GM18502 (cell line): Measurements from ENCODE around the gene TRABD2B.

ENCODE experiments used
- ATAC-seq: cut with Tn5 transposase; IDR thresholded peaks from one replicate; pipeline ENCODE4 v1.9.1; 2021; ENCODE audit warnings: mild to moderate bottlenecking; ENCODE audit not compliant: unreplicated experiment, poor library complexity

The TRABD2B gene

DNA sequence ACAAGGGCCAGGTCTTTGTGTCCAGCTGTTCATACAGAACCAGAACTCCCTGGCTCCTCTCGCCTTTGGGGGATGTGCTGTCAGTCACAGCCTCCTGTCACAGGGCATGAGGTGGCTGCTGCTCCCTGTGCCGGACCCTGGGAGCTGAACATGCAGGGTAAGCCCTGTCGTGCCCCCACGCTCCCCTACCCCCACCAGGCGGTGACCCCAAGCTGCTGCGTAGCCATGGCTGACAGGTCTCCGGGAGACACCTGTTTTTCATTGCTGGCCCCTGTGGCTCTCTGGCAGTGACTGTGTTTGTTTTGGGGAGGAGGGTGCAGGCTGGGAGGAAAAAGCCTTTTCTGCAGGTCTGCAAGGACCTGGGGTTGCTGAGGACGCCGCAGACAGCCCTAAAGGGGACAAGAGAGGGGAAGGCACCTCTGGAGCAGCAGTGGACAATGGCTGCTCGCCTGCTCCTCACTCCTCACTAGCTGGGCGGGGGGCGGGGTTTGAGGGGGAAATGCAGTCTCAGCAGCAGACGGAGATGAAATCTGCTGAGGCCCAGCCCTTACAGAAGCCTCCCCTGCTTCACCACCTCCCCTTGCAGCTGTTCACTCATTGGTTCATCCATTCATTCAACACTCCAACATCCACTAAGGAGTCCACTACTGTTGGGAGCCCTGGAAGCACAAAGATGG, 81.4 kb downstream of the TRABD2B start:
- no peak for ATAC-seq

- ATAC-seq = no peak
Measured at GRCh38 chr1:47914952-47915676, 82.1 kb downstream of the TRABD2B start.

DNA sequence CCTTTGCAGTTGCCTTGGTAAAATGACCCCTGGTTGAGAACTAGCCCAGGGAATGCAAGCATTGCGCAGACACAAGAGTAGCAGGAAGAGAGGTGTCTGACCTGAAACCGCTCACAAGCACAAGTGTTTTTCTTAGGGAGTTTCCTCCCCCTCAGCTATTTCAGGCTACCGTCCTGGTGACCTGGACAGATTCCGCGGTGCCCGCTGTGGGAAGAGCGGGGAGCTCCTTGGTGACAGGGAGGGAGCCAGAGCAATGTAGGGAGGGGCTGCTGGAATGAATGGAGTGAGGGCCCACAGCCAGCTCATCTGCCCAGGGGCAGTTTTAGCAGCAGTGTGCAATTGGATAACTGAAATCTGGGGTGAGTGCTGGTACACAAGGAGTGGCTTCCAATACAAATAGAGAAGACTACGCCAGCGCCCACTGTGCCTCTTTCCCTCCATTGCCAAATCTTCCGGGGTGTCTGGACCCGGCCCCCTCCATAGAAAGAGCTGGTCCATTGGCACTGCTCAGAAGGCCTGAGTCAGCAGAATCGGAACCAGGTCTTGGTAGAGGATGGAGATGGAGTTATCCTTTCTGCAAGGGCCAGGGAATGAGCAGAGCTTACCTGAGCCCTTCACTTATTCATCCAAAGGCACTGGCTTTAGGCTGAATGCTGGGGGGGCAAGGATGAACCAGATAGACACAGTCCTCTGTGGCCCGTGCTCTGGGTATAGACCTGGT, 82.8 kb downstream of the TRABD2B start:
- ATAC-seq = no peak

GRCh38 chr1:47913225-47913823, 83.9 kb downstream of the TRABD2B start:
- ATAC-seq = no peak

DNA sequence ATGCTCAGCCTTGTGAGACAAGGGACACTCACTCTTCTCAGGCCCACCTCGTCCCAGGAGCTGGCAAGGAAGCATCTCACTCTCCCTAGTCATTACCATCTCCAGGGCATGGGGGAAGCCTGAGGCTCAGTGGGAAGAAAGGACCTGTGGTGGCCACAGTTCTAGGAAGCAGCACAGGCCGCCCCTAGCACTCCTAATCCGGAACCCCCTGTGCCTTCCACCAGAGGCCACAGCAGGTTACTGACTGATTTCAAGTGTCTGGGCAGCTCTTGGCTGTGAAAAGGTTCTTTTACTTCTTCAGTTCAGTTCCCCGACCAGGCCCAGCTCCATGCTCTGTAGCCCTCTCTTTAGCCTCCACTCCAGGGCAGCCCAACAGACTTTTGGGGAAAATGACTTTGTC, 84.4 kb downstream of the TRABD2B start:
- no peak for ATAC-seq

- ATAC-seq = no peak
Measured at GRCh38 chr1:47911892-47912291, 85.3 kb downstream of the TRABD2B start.

DNA sequence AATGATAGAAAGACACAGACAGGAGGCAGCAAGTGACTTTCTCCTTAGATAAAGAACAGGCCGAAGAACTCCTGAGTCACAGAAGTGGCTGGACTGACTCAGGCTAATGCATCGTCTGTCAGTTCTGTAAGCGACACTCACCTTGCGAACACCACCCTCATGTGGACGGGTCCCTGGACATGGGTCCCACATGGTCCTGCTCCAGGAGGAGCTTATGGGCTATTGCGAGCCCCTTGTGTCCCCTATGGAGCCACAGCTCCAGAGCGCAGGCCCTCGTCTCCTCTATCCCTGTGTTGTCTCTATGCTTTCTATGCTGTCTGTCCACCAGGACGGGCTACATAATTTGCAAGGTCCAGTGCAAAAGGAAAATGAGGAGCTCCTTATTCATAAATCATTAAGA, 85.8 kb downstream of the TRABD2B start:
- ATAC-seq = no peak

GRCh38 chr1:47908258-47908657, 88.9 kb downstream of the TRABD2B start:
- ATAC-seq = no peak

DNA sequence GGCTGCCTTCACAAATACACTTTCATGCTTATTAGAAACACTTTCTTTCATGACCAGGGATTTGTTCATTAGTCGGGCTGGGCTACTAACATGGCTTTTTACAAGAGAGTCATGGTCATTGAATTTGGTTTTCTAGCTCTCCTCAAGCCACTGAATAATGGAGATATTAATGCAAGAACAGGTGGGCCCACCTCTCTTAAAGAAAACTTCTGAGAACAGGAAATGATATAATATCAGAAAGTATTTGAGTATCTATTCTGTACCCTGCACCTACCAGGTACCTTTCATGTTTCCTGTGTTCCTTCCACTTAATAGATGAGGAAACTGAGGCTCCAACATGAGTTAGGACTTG, 90.0 kb downstream of the TRABD2B start:
- no peak for ATAC-seq

- no peak for ATAC-seq
Measured at GRCh38 chr1:47906527-47907176, 90.5 kb downstream of the TRABD2B start.

GRCh38 chr1:47906009-47906432, 91.2 kb downstream of the TRABD2B start:
- ATAC-seq = no peak

GRCh38 chr1:47903723-47904122, 93.5 kb downstream of the TRABD2B start:
- no peak for ATAC-seq

GRCh38 chr1:47901001-47901575, 96.1 kb downstream of the TRABD2B start:
- ATAC-seq = no peak

DNA sequence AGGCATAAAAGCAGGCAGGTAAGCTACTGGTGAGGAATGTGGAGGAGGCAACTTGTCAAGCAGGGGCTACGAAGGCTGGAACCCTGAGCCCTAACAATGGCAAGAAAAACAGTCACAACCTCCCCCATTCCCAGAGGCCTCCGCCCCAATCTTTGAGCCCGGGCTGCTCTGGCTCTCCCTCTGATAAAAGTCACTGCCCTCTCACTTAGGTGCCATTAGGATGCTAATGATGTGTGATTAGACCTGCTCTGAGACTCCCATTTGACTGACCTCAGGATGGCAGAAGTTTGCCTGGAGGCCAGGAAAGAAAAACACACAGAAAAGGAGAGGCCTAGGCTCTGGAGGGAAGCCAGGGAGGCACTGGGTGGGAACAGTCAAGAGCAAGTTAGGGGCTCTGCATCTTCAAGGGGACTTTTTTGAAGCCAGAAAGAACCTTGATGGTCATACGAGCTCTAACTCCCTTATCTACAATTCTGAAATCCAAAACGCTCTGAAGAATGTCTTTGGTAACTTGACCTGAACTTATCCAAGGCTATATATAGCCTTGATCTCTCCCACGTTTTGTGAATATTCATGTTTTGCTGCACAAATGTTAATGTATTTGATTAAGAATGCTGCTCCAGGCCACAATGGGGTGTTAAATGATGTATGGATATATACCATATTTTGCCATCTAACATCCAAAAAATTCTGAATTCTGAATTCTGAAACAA, 98.9 kb downstream of the TRABD2B start:
- ATAC-seq = no peak

DNA sequence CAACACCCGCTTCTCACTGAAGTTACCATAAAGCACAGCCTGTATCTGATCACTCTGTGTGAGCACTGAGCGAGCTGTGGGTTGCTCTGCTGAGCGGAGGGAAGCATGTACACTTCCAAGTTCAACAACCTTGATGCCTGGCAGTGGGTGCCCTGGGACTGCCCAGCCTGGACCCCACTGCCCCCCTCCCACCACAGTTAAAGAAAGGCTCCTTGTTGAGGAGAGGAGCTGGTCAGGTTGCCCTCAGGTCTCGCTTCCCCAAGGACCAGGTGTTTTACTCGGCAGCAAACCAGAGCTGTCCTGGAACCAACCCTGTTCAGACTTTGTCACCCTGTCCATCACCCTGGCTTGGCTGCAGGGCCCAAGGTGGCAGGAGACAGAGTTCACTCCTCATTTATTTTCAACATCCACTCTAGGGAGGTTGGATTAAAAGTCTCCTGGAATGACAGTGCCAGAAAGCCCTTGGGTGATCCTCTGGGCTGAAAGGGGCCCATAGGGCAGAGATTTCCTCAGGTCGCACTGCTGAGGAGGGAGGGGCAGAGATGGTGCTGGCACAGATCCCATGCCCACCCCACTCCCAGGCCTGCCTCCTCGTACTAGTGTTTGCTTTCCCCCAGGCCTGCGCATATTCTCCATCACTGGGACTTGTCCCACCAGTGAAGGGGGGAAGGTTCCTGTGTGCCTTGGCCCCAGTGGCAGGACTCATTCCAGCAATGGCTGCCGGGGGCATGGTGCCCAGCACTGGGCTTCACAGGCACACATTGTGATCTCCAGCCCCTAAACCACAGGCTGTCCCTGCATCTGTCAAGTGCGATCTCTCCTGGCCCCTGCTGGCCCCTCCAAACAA, 101.7 kb downstream of the TRABD2B start:
- no peak for ATAC-seq

DNA sequence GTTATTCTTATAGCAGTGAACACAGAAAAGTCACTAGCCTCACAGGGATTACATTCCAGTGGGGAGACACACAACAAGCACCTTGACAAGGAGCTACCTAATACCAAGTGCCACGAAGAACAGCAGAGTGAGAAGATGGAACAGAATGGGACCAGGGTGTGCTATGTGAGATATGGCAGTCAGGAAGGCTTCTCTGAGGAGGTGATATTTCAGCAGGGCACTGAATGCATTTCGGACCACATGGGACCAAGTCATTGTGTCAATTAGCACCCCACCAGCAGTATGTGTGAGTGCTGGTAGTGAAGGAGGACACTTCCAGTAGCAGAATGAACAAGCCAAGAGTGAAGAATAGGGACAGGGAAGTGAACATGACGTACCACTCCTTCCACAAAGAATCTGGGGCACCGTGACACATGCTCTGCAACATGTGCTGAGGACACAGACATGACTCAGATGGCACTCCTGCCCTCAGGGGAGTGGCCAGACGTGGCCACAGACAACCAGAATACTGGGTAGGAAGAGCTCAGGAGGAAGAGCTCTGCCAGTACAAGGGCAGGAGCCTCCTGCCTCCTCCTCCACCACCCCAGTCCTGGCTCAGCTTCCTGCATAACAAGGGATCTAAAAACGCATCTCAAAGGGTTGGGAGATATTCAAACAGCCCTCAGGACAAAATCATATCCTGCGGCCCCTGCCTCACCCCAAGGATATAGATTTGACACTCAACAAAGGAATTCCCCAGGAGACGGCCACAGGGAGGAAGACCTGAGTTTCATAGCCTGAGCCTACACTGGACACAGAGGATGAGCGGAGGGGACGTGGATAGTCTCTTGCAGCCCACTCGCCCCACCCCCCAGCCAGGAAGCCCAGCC, 102.5 kb downstream of the TRABD2B start:
- no peak for ATAC-seq

DNA sequence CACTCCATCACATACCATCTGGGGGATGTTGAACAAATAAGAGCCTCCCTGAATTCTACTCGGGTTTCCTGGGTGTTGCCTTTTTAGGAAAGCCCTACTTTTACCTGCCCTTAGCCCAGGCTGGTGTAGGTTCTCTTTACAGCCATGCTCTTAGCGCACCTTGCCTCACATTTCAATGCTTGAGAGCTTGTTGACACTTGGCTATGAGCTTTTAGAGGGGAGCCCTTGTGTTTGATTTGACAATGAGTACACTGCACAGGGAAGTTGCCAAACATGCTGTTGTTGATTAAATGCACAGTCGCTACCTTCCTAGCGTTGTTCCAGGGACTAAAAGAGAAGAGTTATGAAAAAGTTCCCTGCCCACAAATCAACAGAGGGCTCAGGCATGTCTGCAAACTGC, 103.8 kb downstream of the TRABD2B start:
- ATAC-seq = no peak

GRCh38 chr1:47890779-47891178, 106.4 kb downstream of the TRABD2B start:
- no peak for ATAC-seq
